Urinary bladder (tissue), 4 donors: ENCODE measurements around the gene EPHB1. TPM values are rescaled to one million over a fixed set of nuclear protein-coding genes. Genes with fewer than 3 reads are reported as not detected.
"Not testable (repeated sequence)": the region's sequence is repeated elsewhere in the genome, so short reads cannot be mapped to it uniquely, and the experiment has no call there.

Source experiments
- DNase-seq: peaks from one replicate; pipeline ENCODE4 v3.0.0-alpha.2; 2015; ENCODE audit errors: extremely low spot score
- H3K27ac ChIP-seq: one replicate; pipeline ENCODE4 v1.5.1; 2013; ENCODE audit warnings: low read depth, mild to moderate bottlenecking, moderate library complexity
- H3K36me3 ChIP-seq: one replicate; pipeline ENCODE4 v1.6.1; 2013; ENCODE audit warnings: mild to moderate bottlenecking, moderate library complexity; ENCODE audit not compliant: insufficient read depth
- H3K4me1 ChIP-seq: one replicate; pipeline ENCODE4 v1.6.1; 2013; ENCODE audit warnings: mild to moderate bottlenecking, moderate library complexity; ENCODE audit not compliant: insufficient read depth
- H3K4me3 ChIP-seq: one replicate; pipeline ENCODE4 v1.5.1; 2013; ENCODE audit warnings: low read depth, low read length
- WGBS: extraction: QIAGEN DNeasy Blood & Tissue Kit; methylation state at CpG from one replicate; pipeline ENCODE4 v1.1.7; 2013; 5-methylcytosine and 5-hydroxymethylcytosine counted together
- polyA plus RNA-seq: library from polyadenylated mRNA; stranded (reverse); fragments of 200-250 nt; gene quantifications from one replicate; pipeline ENCODE4 v1.2.3, GENCODE V29; 2013
- total RNA-seq: library from RNA; depleted of rRNA; stranded (reverse); fragments of >200 nt; gene quantifications from one replicate; pipeline ENCODE4 v1.2.3, GENCODE V29; 2014
- donor health status: healthy with polysubstance abuse.
- donor health status: healthy.

Gene EPHB1
- total and polyA plus RNA-seq, 2 donors: 0.67 to 1.6 TPM

DNA sequence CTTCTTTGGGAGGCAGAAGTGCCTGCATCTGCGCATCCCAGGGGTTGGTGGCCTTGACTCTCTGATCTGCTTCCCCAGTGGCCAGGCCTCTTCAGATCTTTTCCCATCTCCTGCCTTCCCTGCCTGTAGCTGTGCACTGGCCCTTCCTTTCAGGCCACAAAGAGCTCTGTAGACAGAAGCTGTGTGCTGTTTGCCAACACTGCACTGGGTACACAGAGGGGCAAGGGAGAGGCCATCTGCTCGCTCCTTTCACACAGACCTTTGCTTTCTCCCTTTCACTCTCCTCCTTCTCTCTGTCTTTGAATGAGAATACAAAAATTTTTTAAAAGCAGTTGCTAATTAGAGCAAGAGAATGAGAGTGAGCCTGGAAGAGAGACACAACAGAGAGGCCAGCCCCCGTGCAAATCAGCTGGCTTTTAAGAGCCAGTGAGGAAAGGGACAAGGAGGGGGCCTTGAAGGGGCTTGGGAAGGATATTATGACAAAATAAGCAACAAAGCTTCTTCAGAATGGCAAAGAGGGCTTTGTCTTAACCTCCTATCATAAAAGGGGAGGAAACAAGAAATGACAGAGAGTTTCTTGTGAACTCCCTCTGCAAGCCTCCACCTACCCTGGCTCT, 170.9 kb downstream of the EPHB1 start:
- DNase-seq: no peak
- 64% methylated on average over 3 of the region's 3 CpGs for WGBS
- Histone ChIP-seq H3K4me3 (no peak overlapping the region), H3K27ac (no peak overlapping the region), H3K4me1 (no peaks in the 10 kb centered on the region), H3K36me3 (no peaks in the 10 kb centered on the region)

DNA sequence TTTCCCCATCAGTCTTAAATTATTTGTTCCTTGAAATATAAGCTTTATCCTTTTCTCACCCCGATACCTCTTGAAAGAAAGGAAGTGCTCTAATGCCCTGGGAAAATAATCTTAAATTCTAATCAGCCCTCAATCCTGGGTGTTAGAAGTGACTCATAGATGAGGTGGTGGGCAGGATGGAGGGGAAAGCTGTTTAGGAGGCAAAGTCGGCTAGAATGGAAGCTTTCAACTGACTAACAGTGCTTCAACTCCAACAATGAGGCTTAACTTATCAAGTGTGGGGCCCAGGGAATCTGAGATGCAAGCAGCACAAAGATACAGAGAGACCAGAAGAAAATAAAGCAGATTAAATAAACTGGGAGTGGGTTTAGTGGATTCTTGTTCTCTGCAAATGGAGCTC, 175.8 kb downstream of the EPHB1 start:
- H3K4me1 ChIP-seq: no peaks in the 10 kb centered on the region
- H3K36me3 ChIP-seq: no peaks in the 10 kb centered on the region
- no peak overlapping the region for H3K4me3 ChIP-seq
- DNase-seq: no peak
- H3K27ac ChIP-seq: no peak overlapping the region
- WGBS: 60% methylated on average over 2 of the region's 2 CpGs

DNA sequence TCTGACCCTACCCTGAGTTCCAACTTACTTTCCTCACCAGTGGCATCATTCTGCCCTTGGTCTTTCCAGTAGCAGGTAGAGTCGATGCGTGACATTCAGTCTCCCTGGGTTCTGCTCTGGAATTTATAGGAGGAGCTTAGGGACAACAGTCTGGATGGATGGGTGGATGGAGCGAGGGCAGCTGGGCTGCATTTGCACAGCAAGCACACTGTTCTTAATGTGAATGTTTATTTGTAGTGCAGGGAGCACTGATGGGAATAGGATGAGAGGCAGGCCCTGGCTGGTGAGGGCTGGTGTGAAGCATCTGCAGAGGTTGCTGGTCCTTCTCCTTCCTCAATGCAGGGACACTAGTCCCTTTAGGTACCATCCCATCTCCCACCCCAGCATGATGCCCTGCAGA, 176.2 kb downstream of the EPHB1 start:
- H3K4me1 ChIP-seq: no peaks in the 10 kb centered on the region
- no peaks in the 10 kb centered on the region for H3K36me3 ChIP-seq
- no peak for DNase-seq
- WGBS: 60% methylated on average over 3 of the region's 3 CpGs
- H3K4me3 ChIP-seq: no peak overlapping the region
- H3K27ac ChIP-seq: no peak overlapping the region

DNA sequence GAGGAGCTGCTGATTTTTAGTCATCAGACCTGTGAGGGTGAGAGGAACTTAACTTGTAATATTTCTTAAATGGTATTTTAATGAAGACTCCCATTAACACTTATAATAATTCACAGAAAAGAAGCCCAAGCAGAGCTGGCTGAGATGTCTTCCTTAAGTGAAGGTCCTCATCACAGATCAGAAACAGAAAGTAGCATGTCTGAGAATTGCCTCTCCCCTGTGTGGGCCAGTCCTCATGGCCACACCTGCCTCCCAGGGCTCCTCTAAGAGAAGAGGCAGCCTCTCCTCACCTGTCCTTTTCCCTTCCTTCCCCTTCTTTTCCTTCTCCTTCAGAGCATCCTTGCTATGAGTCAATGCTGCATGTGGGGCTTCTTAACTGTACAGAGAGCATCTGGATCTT, 176.8 kb downstream of the EPHB1 start:
- DNase-seq: not testable (repeated sequence)

DNA sequence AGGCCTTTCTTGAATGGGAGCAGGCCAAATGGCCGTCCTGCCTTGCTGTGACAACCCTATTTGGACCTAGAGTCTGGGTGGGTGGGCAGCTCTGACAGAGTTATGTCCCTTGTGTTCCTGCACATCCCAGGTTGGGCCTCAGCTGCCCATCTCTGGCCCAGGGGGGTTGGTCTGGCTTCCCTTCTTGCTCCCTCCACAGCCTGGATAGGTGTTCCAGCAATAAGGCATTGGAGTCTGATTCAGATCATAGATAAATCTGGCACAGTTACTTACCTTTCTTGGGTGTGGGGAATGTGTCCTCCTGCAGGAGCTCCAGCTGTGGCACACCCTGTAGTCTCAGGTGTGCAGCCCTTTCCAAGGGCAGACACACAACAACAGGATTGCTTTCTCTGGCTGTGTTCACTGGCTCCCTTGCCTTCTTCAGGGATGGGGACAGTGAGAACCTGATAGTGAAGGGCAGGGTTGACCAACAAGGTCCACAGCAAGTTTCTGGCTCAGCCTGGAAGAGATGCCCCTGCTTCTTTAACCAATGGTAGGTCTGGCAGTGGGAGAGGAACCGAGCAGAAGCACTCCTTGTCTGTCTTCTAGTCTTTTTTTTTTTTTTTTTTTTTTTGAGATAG, 177.9 kb downstream of the EPHB1 start:
- no peak for DNase-seq
- H3K36me3 ChIP-seq: no peaks in the 10 kb centered on the region
- 51% methylated on average over 2 of the region's 2 CpGs for WGBS

More for the DNA sequence above, 176.8 kb downstream of the EPHB1 start:
- H3K27ac ChIP-seq, H3K4me1 ChIP-seq, H3K36me3 ChIP-seq, H3K4me3 ChIP-seq: not testable (repeated sequence)

DNA sequence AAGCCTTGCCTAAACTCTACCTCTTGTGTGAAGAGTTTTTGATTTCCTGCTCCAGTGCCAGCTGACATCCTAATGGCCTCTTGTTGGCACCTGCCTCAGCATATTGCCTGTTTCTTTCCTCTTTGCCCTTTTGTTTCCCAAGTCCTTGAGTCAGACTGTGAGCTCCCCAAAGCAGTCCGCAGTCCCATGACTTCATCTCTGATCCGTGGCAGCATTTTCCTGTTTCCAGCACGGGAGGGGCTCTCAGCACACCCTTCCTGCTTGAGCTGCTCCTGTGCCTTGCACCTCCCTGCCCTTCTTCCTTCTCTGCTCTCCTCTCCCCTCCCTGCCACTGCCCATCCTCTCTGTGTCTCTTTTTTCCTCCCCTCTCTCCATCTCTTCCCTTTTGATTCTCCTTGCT, 179.6 kb downstream of the EPHB1 start:
- Histone ChIP-seq H3K36me3 (no peaks in the 10 kb centered on the region), H3K4me3 (no peak overlapping the region), H3K27ac (no peak overlapping the region), H3K4me1 (no peaks in the 10 kb centered on the region)
- WGBS: 31% methylated on average over 3 of the region's 3 CpGs
- DNase-seq: no peak

More for the DNA sequence above, 177.9 kb downstream of the EPHB1 start:
- Histone ChIP-seq H3K27ac (no peak overlapping the region), H3K4me1 (no peaks in the 10 kb centered on the region), H3K4me3 (no peak overlapping the region)

DNA sequence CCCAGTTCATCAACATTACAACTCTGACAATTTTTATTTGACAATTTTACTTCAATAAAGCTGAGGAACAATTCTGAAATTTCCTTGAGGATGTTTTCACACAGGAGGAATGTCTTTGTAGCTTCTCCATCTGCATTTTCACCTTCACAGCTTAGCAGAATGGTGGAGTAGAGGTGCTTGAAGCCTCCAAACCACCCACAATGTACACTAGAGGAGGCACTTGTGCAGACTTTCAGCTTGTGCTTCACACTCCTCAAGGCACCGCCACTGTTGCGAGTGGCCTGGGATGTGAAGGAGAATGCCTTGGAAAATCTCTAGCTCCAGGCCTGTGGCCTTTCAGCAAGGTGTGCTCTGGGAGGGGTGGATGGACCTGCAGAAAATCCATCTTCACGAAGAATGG, 181.9 kb downstream of the EPHB1 start:
- WGBS: 88% methylated on average over 3 of the region's 3 CpGs
- H3K4me1 ChIP-seq: no peaks in the 10 kb centered on the region

DNA sequence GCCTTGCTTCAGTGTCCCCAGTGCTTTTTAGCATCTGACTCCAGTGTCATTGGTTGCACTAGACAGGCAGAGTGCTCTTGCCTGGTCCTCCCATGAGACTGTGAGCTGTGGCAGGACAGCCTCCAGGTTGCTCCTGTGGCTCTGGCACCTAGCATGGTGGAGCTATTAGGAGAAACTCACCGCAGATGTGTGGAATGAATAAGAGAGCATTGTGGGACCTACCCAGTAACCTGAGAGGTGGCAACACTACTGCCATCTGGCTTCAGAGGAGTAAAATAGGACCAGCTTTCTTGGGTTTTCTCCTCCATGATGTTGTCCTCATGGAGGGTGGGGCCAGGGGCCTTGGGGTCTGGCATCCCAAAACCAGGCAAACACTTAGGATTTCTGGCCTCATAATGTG, 183.6 kb downstream of the EPHB1 start:
- DNase-seq: no peak
- Histone ChIP-seq H3K4me1 (no peaks in the 10 kb centered on the region), H3K27ac (no peak overlapping the region), H3K4me3 (no peak overlapping the region), H3K36me3 (no peaks in the 10 kb centered on the region)
- WGBS: 75% methylated on average over 1 of the region's 1 CpG

More for the DNA sequence above, 181.9 kb downstream of the EPHB1 start:
- no peaks in the 10 kb centered on the region for H3K36me3 ChIP-seq
- no peak for DNase-seq
- H3K4me3 ChIP-seq: no peak overlapping the region
- no peak overlapping the region for H3K27ac ChIP-seq

DNA sequence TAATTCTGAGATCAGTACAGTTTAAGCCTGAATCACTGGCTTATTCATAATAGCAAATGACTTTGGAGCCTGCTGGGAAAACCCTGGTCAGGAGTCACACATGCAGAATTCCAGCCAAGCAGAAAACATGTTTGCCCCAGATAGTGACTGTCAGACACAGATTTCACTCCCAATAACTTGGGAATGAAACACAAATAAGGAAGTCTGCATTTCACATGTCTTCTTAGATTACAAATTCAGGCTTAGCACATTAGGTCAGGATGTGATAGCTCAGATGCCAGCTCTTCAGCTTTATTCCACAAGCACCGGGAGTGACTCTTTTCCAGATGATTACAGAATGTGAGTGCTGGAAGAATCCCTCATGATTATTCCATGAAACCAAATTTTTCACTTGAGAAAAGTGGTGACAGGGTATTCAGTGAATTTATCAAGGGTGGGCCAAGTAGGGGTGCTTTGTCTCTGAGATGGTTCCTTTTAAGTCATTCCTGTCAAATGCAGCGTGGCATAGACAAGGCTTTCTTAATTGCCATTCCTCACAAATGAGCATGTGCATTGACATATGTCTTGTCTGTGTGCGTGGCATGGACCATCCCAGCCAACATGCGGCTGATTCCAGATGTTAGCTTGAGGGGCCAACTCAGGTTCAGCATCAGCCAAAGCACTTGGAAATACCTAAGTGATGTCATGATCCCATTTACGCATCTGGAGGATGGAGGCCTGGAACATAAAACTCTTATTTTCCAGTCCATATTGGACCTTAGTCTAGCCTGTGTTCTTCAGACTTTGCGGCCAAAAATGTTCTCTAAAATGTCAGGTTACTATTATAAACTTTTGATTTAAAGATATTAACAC, 191.0 kb downstream of the EPHB1 start:
- Histone ChIP-seq H3K4me1 (no peaks in the 10 kb centered on the region), H3K36me3 (no peaks in the 10 kb centered on the region), H3K4me3 (no peak overlapping the region), H3K27ac (no peak overlapping the region)
- 54% methylated on average over 6 of the region's 6 CpGs for WGBS
- DNase-seq: no peak

DNA sequence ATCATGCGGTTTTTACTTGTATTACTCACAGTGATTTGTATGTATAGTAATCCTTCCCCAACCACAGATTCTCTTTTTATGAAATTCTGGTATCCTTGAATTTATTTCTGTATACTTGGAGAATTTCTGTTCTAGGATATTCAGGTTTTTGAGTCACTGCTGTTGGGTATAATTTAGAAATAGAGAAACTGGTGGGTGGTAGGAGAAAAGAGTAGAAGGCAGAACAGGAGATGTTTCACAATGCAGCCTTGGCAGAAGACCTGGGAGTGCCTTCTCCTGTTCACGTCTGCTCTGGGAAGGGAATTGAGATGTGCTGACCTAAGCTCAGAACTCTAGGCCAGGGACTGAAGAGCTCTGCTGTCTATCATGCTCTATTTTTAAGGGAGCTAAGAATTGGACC, 193.6 kb downstream of the EPHB1 start:
- H3K27ac ChIP-seq: no peak overlapping the region
- no peaks in the 10 kb centered on the region for H3K4me1 ChIP-seq
- DNase-seq: no peak
- no peak overlapping the region for H3K4me3 ChIP-seq
- 69% methylated on average over 2 of the region's 2 CpGs for WGBS
- no peaks in the 10 kb centered on the region for H3K36me3 ChIP-seq

DNA sequence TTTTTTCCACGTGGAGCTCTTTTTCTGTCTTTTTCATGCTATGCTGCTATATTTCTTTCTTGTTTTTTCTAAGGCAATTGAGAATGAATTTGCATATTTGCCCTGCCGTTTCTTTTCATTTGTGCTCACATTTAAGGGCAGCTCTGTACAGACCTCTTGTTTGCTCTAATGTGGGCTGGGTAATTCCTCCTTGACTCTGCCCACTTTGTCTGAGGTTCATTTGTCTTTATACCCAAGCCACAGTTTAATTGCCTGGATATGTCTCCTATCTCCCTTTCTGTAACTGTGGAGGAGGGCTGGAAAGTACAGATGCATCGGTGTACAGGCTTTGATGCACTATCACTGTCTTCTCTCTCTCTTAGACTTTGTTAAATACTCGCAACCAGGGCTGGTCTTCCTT, 195.9 kb downstream of the EPHB1 start:
- WGBS: 58% methylated on average over 4 of the region's 4 CpGs
- Histone ChIP-seq H3K4me3 (no peak overlapping the region), H3K36me3 (no peaks in the 10 kb centered on the region), H3K4me1 (no peaks in the 10 kb centered on the region), H3K27ac (no peak overlapping the region)
- DNase-seq: no peak

DNA sequence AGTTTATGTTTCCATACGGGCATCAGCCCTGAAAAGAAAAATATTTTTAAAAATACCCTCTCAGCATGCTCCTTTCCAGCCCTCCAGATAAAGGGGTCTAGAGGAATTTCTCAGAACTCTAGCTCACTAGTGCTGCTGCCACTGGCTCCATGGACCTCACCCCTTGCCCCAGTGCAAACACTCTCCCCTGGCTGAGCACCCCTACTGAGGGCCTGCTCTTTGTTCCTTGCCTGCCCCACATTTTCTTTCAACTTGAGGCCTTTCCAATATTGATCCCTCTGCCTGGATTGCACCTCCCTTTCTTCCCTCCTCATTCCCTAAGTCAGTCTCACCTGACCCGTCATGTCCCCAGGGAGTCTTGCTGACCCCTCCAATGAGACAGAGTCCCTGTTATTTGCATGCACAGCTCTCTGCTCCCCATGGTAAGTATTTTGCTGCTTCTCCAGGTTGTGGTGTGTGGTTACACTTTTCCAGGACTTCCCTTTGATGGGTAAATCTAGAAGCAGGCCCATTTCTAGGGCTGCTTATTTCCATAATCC, 196.5 kb downstream of the EPHB1 start:
- Histone ChIP-seq H3K36me3 (no peaks in the 10 kb centered on the region), H3K4me1 (no peaks in the 10 kb centered on the region), H3K27ac (no peak overlapping the region), H3K4me3 (no peak overlapping the region)
- WGBS: 64% methylated on average over 2 of the region's 2 CpGs
- DNase-seq: no peak

DNA sequence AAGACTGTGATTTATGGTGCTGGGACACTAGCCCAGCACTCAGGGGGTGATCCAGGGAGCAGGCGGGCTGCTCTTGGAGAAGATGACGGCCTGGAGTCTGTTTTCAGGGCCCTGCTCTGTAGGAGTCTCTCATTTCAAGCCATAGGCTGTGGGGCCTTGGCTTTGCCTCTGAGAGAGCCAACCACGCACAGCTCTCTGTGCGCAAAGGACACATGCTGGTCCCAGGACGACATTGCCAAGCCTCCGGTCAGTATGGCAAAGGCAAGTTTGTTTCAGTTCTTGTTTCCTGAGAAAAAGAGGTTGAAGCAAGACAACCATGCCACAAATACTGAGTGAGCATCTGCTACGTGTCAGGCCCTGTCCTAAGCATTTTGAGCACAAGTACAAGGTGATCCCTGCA, 197.1 kb downstream of the EPHB1 start:
- Histone ChIP-seq H3K36me3 (no peaks in the 10 kb centered on the region), H3K4me3 (no peak overlapping the region), H3K27ac (no peak overlapping the region), H3K4me1 (no peaks in the 10 kb centered on the region)
- WGBS: 75% methylated on average over 7 of the region's 7 CpGs
- DNase-seq: no peak

DNA sequence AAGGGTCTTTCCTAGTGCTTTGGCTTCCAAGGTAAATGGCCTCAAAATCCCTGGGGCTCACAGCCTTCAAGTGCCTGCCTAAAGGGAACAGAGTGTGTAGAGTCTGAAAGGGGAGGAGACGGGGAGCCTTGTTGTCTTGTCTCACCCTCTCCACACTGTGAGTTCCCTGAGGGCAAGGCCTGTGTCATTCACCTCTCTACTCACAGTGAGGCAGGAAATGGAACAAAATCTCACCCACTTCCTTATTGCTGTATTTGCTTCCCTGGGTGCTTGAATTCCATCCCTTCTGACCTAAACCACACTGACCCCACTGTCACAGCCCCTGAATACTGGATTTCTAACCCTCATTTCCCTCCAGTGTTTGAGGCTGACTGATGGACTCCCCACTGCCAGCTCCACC, 197.5 kb downstream of the EPHB1 start:
- no peak overlapping the region for H3K27ac ChIP-seq
- WGBS: 0% methylated on average over 1 of the region's 1 CpG
- no peak for DNase-seq
- H3K36me3 ChIP-seq: no peaks in the 10 kb centered on the region
- H3K4me1 ChIP-seq: no peaks in the 10 kb centered on the region
- H3K4me3 ChIP-seq: no peak overlapping the region
